ENCODE measurements around the gene SCCPDH.
"Not testable (repeated sequence)": the region's sequence is repeated elsewhere in the genome, so short reads cannot be mapped to it uniquely, and the experiment has no call there.

The SCCPDH gene

GRCh38 chr1:246724016-246724730 is at the start of gene SCCPDH:
Gene SCCPDH (plus strand): TSS chr1:246724409. CDS start chr1:246724423, 14 bp downstream.
- peak; percentile 63 to 69 for DNase-seq

GRCh38 chr1:246677842-246678241 is 46.4 kb upstream of the SCCPDH start:
- no peak for DNase-seq

GRCh38 chr1:246678816-246679793 is 45.1 kb upstream of the SCCPDH start:
- no peak for DNase-seq

DNA sequence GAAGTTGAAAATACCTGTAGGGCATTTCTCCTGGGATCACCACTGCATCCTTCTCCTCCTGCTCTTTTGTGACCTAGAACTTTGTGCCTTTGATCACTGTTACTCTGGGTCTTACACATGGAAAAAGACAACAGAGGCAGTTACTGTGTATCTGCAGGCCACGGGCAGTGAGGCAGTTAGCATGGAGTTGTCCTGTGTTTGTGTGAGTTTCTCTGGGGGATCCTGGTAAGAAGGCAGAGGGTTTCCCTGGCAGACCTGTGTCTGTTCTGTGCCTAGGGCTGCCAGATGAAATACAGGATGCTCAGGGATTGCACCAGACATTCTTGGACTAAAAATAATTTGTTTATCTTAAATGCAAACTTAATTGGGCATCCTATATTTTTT is 44.4 kb upstream of the SCCPDH start:
- no peak for DNase-seq

GRCh38 chr1:246680190-246680589 is 44.0 kb upstream of the SCCPDH start:
- DNase-seq: no peak

GRCh38 chr1:246680696-246681130 is 43.5 kb upstream of the SCCPDH start:
- no peak for DNase-seq

- no peak for DNase-seq
These were observed 42.0 kb upstream of the SCCPDH start for GRCh38 chr1:246681900-246682895.

DNA sequence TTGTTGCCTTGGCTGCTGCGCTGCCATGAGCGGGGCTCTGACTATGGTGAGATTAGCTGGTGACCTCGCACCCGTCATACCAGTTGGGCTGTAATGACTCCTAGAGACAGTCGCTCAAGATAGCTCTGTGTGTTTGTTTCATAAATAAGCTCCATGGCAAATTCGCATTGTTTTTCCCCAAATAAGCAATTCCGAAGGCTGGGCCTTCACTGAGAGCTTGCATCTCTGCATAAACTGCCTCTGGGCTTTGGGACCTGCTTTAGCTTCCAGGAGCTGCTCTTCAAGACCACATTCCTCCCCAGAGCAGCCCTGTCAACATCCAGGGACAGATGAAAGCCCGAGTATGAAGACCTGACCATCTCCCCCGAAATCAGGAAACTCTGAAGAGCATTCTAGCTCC is 40.7 kb upstream of the SCCPDH start:
- DNase-seq: no peak

- DNase-seq: no peak
These were observed 37.2 kb upstream of the SCCPDH start for GRCh38 chr1:246687002-246687401.

- peak; percentile 81 to 96 for DNase-seq
These were observed 34.7 kb upstream of the SCCPDH start for GRCh38 chr1:246689409-246690008.

DNA sequence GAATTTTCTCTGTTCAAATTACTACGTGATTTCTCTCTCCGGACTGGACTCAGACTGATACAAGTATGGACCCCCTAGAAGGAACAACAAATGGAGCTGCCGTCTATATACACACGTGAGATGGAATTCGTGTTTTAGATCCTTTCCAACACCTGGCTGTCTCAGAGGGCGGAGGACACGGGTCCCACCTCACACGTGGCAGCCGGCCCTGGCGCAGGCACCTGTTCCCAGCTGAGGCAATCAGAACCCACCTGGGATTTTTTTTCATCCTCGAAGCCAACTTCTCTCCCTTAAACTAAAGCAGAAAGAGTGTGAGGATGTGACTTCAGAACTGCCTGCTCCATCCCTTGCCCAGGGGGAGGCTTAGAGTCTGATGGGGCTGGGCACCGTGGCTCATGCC is 34.1 kb upstream of the SCCPDH start:
- DNase-seq: no peak

- DNase-seq: no peak
These were observed 32.4 kb upstream of the SCCPDH start for GRCh38 chr1:246691622-246692495.

- not testable (repeated sequence) for DNase-seq
These were observed 29.9 kb upstream of the SCCPDH start for GRCh38 chr1:246694213-246694895.

DNA sequence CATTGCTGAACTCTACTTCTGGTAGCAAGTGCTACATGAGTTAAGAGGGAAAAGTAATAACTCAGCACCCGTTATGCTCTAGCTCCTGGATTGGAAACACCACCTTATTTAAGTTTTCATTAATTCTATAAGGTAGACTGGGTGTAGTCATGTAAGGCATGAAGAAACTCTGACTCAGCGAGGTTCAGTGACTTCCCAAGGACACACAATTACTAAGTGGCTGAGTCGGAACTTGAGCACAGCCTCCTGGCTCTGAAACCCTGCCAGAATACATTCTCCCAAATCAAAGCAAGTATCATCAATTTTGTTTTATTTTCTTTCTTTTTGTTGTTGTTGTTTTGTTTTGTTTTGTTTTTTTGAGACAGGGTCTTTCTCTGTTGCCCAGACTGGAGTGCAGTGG is 29.1 kb upstream of the SCCPDH start:
- no peak for DNase-seq

GRCh38 chr1:246695666-246696065 is 28.5 kb upstream of the SCCPDH start:
- DNase-seq: no peak

DNA sequence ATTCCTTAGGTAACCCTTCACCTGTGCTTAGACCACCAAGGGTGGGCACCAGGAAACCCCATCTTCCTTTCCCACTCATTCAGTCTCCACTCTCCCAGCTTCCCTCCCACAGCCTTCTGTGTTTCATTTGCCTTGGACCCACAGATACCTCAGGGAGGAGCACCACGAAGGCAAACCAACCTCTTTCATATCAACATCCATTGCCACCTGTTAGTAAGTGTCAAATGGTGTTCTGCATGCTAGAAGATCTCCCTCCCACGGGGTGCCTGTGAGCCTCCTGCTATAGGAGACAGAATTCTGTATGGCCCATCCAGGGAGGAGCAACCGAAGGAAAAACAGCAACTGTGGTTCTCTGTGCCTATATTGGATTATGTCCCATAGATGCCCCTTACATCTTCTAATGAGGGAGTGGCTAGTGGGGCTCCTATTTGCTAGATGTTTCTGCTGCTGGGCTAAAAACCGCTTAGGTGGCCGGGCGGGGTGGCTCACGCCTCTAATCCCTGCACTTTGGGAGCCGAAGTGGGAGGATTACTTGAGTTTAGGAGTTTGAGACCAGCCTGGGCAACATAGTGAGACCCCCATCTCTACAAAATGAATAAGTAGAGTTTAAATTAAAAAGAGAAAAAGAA is 25.6 kb upstream of the SCCPDH start:
- no peak for DNase-seq

GRCh38 chr1:246699095-246699735 is 25.0 kb upstream of the SCCPDH start:
- DNase-seq: peak; percentile 91 to 92

DNA sequence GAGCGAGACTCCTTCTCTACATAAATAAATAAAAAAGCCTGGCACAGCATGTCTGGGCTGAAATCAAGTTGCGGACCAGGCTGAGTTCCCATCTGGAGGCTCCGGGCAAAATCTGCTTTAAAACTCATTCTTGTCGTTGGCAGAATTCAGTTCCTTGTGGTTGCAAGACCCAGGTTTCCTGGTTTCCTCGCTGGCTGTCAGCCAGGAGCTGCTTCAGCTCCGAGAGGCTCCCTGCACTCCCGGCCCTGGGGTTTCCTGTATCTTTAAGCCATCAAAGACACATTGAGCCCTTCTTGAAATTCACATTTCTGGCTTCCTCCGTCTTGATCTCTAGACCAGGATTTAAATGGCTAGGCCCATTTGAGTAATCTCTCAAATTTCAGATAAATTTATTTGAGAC is 20.6 kb upstream of the SCCPDH start:
- peak in 1 of 2 donors; percentile 31 for DNase-seq

DNA sequence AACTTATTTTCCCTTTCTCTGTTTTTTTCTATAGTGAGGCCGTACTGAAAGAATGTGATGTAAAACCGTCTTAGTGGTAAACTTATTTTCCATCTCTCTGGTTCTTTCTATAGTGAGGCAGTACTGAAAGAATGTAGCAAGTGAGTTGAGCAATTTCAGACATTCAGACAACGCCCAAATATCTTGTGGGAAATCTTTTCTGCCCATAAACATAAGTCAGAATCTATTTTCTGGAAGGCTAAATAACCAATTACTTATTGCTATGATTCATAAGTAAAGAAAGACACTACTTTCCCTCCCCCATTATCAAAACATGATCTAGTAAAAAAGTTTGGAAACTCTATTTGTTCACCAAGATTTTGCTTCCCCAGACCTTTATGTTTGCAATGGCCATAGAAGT is 18.8 kb upstream of the SCCPDH start:
- peak; percentile 83 to 86 for DNase-seq
